ENCODE data around the gene TSPAN10.

DNA sequence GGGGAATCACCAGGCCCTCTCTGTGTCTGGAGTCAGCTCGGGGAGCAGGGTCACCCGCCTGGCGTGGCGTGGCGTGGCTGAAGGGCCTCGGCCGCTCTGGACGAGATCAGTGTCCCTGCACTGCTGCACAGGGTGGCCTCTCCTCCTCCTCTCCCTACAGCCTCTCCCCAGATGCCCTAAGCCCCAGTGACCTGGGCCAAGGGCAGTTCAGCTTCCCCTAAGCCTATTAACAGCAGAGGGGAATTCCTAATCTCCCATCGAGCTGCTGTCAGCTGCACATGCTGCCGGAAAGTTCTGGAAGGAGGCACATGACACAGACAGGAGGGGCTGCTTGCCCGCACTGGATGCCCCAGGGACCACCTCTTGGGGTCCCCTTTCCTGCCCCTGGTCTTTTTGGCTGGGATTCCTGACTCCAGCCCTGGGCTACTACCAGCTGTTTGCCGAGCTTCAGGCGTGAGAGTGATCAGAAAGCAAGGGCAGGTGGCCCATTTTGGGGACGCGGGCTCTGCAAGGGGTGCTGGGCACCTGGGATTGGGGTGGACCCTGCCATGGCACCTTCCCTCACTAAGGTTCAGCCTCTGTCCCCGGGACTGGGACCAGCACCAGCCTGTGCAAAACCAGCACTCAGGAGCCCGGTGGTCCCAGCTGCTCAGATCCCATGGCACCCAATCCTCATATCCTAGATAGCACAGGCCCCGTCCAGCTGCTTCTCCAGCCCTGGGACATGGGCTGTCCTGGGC, 18.6 kb downstream of the TSPAN10 start:
- TF ChIP-seq, protein P1, sequence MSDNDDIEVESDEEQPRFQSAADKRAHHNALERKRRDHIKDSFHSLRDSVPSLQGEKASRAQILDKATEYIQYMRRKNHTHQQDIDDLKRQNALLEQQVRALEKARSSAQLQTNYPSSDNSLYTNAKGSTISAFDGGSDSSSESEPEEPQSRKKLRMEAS (IDR thresholded peaks at IDR 0.05) = no peak
- TF ChIP-seq EGR1 (IDR thresholded peaks at IDR 0.05) = no peak
- TF ChIP-seq RAD21 (IDR thresholded peaks at IDR 0.05; ENCODE audit: low read depth) = no peak
- TF ChIP-seq EP300 (IDR thresholded peaks at IDR 0.05; ENCODE audit: borderline replicate concordance) = no peak
- no peak for TF ChIP-seq YY1 (IDR thresholded peaks at IDR 0.05; ENCODE audit: low read depth)
- TF ChIP-seq TCF12 (IDR thresholded peaks at IDR 0.05; ENCODE audit: low read depth) = no peak
- TF ChIP-seq CEBPB (IDR thresholded peaks at IDR 0.05) = no peak
- TF ChIP-seq REST (IDR thresholded peaks at IDR 0.05; ENCODE audit: low read depth) = no peak
- TF ChIP-seq CREB1 (IDR thresholded peaks at IDR 0.05; ENCODE audit: low read depth) = no peak
